Activated naive CD4-positive, alpha-beta T cell treated with anti-CD3 and anti-CD28 coated beads, Interleukin-2, amount 10 ng/mL, durations not matched to agents 5 hours and 36 hours (primary cell): ENCODE data around the gene NKX2-3. TPM values are rescaled to one million over a fixed set of nuclear protein-coding genes. Genes with fewer than 3 reads are reported as not detected.

Experiments used
- total RNA-seq, 2 experiments: library from RNA; stranded (reverse); gene quantifications; one replicate each; pipeline ENCODE4 v1.2.3, GENCODE V29; 2021

The NKX2-3 gene
- not detected for total RNA-seq

DNA sequence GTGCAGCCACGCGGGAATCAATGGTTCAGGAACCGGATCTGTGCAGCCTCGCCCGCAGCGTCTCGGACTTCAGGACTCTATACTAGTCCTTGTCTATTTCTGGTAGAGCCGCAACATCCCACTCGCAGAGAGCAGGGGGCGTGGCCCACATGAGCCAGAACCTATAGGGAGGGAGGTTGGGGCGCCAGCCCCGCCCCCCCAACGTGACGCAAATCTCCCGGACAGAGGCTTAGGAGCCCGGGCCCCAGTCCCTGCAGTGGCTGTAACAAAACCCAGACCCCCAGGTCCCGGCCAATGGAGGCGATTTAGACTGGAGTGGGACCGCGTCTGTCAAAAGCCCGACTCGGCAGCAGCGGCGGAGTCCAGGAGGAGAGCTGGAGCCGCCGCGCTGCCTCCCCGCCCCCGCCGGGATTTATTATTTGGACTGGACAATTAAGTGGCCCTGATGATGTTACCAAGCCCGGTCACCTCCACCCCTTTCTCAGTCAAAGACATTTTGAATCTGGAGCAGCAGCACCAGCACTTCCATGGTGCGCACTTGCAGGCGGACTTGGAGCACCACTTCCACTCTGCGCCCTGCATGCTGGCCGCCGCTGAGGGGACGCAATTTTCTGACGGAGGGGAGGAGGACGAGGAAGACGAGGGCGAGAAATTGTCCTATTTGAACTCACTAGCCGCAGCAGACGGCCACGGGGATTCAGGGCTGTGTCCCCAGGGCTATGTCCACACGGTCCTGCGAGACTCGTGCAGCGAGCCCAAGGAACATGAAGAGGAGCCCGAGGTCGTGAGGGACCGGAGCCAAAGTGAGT, at the start of gene NKX2-3:
Gene NKX2-3, plus strand, starts transcription at position 256 of the 809 bp plus-strand sequence. Its CDS starts 190 bp downstream, at position 446.

Other genes starting within 250 kb of the NKX2-3 start
- gene CNNM1, start 203.6 kb upstream of the NKX2-3 start, total RNA-seq = 1 to 10 TPM; 1.0 to 1.2 TPM
- 10 to 100 TPM; 22.2 to 24.5 TPM for gene GOT1, start 102.3 kb upstream of the NKX2-3 start, total RNA-seq
- 10 to 100 TPM; 50.5 to 50.7 TPM for gene SLC25A28, start 87.5 kb downstream of the NKX2-3 start, total RNA-seq
- gene ENTPD7, start 126.6 kb downstream of the NKX2-3 start, total RNA-seq = 1 to 10 TPM; 4.9 to 5.2 TPM
- 10 to 100 TPM; 37.3 to 40.7 TPM for gene COX15, start 199.2 kb downstream of the NKX2-3 start, total RNA-seq
- 10 to 100 TPM; 22.7 to 23.0 TPM for gene CUTC, start 199.3 kb downstream of the NKX2-3 start, total RNA-seq
- 1 to 10 TPM; 1.1 to 1.7 TPM for gene ABCC2, start 249.7 kb downstream of the NKX2-3 start, total RNA-seq